HG02759 (cell line): ENCODE results near the gene SCP2D1.

Experiments used
- ATAC-seq: cut with Tn5 transposase; IDR thresholded peaks from one replicate; pipeline ENCODE4 v1.9.1; 2021; ENCODE audit warnings: mild to moderate bottlenecking, moderate library complexity; ENCODE audit not compliant: unreplicated experiment

SCP2D1 gene

GRCh38 chr20:18858816-18859215 lies 45.2 kb downstream of the SCP2D1 start:
- ATAC-seq: no peak
